ENCODE results near the gene ALK.
"Not testable (repeated sequence)": the region's sequence is repeated elsewhere in the genome, so short reads cannot be mapped to it uniquely, and the experiment has no call there.

The ALK gene

DNA sequence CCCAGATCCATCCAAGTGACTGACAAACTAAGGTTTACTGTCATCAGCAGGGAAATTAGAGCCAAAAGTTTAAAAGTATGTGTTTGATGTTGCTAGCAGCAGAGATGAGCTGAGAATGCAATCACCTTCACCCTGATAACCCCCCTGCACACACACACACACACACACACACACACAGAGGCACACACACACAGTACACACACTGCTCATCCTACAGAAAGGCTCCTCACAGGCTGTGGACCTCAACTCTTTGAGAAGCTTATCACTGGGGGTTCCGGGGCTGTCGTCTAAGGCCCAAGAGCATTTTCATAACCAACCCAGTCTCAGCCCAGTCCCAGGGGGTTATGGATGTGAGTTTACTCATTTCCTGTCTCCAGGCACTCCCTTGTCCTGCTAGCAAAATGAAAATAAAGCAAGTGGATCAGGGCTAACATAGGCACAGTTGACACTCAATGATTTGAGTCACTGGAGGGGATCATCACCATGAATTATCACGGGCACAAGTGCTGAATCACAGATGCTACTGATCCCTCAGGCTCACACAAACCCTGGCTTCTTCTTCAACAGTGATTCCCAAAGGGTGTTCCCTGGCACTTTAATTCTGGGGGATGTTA is 76.6 kb downstream of the ALK start:
- in situ Hi-C loops (cut with MboI; ENCODE audit: low sequenced_read_pairs): no loop called here

- in situ Hi-C loops (cut with MboI; ENCODE audit: low sequenced_read_pairs): no loop called here
Observed at GRCh38 chr2:29841386-29842004, 79.9 kb downstream of the ALK start.

DNA sequence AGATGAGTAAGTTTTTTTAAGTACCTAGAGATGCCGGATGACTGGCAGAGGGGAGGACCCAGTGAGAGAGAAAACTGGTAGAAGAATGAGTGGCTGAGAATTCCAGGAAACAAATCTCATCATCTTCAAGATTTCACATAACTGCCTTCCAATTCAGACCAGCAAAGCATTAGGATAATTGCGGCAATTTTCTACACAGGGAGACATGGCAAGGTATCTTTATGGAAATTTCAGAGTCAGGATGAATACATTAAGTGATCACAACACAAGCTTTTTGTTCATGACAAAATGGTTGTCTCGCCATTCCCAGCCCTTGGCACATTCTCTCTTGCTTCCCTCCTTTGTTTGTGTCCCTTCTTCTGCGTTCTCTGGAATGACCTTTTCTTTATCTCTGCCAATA is 82.1 kb downstream of the ALK start:
- in situ Hi-C loops (cut with MboI; ENCODE audit: low sequenced_read_pairs): no loop called here

- in situ Hi-C loops (cut with MboI; ENCODE audit: low sequenced_read_pairs): no loop called here
Observed at GRCh38 chr2:29837925-29838324, 83.5 kb downstream of the ALK start.

GRCh38 chr2:29834624-29835023 is 86.8 kb downstream of the ALK start:
- in situ Hi-C loops (cut with MboI; ENCODE audit: low sequenced_read_pairs): no loop called here

DNA sequence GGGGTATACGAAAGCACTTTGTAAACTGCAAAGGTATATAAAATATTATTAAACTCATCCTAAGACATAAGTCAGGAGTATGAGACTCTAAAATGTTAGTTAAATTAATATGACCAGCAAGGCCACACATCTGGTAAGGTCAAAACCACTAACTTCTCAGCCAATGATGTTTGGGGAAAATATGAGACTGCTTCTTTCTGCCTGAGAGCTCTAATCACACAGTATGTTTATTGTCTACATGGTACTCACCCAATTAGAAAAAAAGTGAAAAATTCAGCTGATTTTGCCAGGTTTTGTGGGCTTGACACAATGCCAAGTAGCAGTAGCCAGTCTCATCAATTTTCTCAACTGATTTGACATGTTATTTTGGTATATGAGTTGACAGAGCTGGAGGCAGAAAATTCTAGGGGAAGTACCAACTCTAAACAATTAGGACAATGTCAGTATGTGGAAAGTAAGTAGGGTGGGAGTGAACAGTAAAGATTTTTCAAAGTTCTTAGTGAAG is 87.3 kb downstream of the ALK start:
- in situ Hi-C loops (cut with MboI; ENCODE audit: low sequenced_read_pairs): no loop called here

- in situ Hi-C loops (cut with MboI; ENCODE audit: low sequenced_read_pairs): no loop called here
Observed at GRCh38 chr2:29831560-29831959, 89.8 kb downstream of the ALK start.

GRCh38 chr2:29829841-29830240 is 91.5 kb downstream of the ALK start:
- in situ Hi-C loops (cut with MboI; ENCODE audit: low sequenced_read_pairs): no loop called here

DNA sequence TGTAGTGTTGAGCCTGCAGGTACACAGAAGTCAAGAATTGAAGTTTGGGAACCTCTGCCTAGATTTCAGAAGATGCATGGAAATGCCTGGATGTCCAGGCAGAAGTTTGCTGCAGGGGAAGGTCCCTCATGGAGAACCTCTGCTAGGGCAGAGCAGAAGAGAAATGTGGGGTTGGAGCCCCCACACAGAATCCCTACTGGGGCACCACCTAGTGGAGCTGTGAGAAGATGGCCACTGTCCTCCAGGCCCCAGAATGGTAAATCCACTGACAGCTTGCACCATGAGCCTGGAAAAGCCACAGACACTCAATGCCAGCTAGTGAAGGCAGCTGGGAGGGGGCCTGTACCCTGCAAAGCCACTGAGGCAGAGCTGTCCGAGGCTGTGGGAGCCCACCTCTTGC is 97.2 kb downstream of the ALK start:
- in situ Hi-C loops (cut with MboI; ENCODE audit: low sequenced_read_pairs): not testable (repeated sequence)

GRCh38 chr2:29821591-29821990 is 99.8 kb downstream of the ALK start:
- in situ Hi-C loops (cut with MboI; ENCODE audit: low sequenced_read_pairs): no loop called here

DNA sequence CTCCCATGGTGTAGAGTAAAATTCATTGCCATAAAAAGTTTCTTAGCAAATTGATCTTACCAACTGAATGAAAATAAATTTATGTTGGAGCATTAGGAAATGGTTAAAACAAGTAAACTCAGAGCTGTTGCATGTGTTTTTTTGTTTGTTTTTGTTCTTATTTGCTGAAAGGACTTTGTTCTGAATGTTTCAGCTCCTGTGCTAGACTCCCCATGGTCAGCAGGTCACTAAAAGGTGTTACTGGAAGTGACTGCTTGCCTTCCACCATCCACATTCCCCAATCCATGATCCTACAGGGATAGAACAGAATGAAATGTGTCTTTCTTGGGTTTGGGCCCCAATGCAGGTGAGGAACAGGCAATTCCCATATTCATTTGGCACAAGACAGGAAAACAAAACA is 101.8 kb downstream of the ALK start:
- in situ Hi-C loops (cut with MboI; ENCODE audit: low sequenced_read_pairs): no loop called here

DNA sequence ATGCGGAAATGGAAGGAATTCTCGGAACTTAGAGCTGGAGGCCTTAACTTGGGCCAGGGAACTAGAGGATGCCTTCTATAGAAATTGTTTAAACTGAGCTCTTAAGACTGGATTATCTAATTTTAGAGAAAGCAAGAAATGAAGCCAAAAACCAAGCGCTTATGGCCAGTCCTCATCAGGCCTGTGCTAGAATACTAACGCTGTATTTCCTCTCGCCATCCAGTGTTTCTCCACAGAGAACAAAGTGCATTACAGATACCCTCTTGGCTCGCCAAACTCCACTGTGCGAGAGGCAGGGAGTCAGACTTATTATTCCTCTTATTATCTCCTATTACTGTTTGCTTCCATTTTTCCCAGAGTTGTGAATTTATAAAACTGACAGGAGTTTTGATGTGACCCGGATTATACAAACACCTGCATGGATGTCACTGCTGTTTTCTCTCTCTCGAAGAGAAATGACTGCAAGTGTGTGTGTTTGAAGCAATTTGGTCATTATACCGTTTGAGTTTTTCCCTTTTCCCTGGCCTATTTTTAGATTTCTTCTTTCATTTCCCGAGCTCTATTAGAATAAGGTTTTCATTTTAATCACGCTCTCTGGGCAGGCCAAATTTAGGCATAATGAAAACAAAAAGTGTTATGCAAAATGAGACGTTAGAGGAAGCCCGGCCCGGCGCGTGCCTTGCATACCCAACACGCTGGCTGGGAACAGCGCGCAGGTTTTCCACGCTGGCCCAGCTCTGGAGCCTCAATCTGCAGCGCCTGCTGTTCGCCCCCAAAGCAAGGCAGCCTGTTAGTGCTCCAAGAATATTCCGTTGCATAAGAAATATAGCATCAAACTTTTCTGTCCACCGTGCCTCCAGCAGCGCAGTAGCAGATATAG is 103.3 kb downstream of the ALK start:
- in situ Hi-C loops (cut with MboI; ENCODE audit: low sequenced_read_pairs): no loop called here

DNA sequence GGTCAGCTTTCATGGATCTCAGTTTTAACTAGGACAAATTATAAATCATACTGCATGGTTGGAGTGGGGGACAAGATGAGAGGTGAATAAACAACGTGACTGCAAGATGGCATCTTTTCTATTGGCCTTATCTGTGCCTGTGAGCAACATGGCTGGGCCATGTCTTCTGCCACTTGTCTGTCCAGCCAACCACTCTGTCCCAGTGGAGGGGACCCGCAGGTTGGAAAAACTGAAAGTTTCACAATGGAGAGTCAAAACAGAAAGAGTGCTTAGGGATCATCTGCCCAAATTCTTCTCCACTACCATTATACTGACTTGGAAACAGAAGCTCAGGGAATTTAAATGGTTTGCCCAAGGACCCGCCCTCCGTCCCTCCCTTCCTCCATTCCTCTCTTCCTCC is 104.1 kb downstream of the ALK start:
- in situ Hi-C loops (cut with MboI; ENCODE audit: low sequenced_read_pairs): no loop called here

DNA sequence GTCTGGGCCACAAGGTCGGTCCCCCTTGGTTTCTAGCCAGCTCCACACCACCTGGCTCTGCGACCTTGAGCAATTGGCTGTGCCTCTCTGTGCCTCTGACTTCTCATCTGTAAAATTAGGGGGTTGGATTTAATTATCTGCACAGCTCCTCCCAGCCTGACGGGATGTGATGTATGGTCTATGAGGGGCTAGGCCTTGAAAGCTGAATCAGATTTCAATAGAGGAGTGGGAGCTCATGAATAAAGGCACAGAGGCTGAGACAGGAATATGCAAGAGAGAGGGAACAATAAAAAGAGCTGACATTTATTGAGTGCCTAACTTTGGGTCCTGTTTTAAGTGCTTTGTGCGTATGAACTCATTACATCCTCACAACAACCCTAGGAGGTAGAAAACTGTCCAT is 104.7 kb downstream of the ALK start:
- in situ Hi-C loops (cut with MboI; ENCODE audit: low sequenced_read_pairs): no loop called here

GRCh38 chr2:29811378-29811777 is 110.0 kb downstream of the ALK start:
- in situ Hi-C loops (cut with MboI; ENCODE audit: low sequenced_read_pairs): no loop called here

DNA sequence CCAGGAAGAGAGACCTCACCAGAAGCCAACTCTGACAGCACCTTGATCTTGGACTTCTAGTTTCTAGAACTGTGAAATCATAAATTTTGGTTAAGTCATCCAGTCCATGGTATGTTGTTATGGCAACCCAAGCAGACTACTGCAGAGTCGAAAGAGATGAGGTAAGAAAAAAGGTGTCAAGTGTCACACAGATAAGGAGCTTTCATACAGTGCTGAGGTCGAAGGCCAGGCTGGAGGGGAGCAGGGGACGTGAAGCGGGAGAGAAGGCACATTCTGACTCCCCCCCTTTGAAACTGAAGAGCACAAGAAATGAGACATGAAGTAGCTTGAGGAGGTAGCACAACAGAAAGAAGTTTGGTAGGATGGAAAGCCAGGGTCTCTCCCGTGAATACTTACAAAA is 110.4 kb downstream of the ALK start:
- in situ Hi-C loops (cut with MboI; ENCODE audit: low sequenced_read_pairs): no loop called here

- in situ Hi-C loops (cut with MboI; ENCODE audit: low sequenced_read_pairs): no loop called here
Observed at GRCh38 chr2:29808321-29808720, 113.1 kb downstream of the ALK start.

DNA sequence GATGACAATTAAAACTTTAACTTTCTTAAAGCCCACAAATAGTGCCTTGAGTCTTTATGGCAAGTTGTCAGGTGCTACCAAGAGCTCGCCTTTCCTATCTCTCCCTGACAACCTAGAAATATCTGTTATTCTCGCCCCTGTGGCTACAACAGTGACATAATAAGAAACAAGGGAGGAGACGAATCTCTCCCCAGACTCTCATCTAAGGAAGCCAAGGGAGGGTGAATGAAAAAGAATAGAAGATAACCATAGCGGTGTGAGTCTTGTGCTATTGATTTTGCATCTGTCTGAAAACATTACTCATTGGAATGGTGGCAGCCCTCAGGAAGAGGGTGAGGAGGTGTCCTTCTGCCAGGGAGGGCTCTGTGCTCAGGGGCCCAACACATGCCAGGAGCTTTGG is 114.3 kb downstream of the ALK start:
- in situ Hi-C loops (cut with MboI; ENCODE audit: low sequenced_read_pairs): no loop called here

- in situ Hi-C loops (cut with MboI; ENCODE audit: low sequenced_read_pairs): no loop called here
Observed at GRCh38 chr2:29806461-29806860, 114.9 kb downstream of the ALK start.

GRCh38 chr2:29804671-29805070 is 116.7 kb downstream of the ALK start:
- in situ Hi-C loops (cut with MboI; ENCODE audit: low sequenced_read_pairs): no loop called here

GRCh38 chr2:29803537-29803936 is 117.8 kb downstream of the ALK start:
- in situ Hi-C loops (cut with MboI; ENCODE audit: low sequenced_read_pairs): no loop called here

- in situ Hi-C loops (cut with MboI; ENCODE audit: low sequenced_read_pairs): no loop called here
Observed at GRCh38 chr2:29802986-29803385, 118.4 kb downstream of the ALK start.
